DMS114 treated with DMSO at 0.1 percent for 48 hours (cell line): ENCODE results near the gene CSH1.
"Not testable (repeated sequence)": the region's sequence is repeated elsewhere in the genome, so short reads cannot be mapped to it uniquely, and the experiment has no call there.

Experiments
- DNase-seq: peaks from one replicate; lab custom pipeline; 2025; ENCODE audit not compliant: unreplicated experiment; lab: John Stamatoyannopoulos, UW

CSH1 gene

GRCh38 chr17:63869491-63870291 is 26.7 kb downstream of the CSH1 start:
- not testable (repeated sequence) for DNase-seq

GRCh38 chr17:63866625-63867024 is 29.7 kb downstream of the CSH1 start:
- not testable (repeated sequence) for DNase-seq

- DNase-seq = no peak
Measured at GRCh38 chr17:63859257-63859656, 37.1 kb downstream of the CSH1 start.

GRCh38 chr17:63856425-63856824 is 39.9 kb downstream of the CSH1 start:
- DNase-seq = not testable (repeated sequence)

- DNase-seq = no peak
Measured at GRCh38 chr17:63855185-63855584, 41.2 kb downstream of the CSH1 start.

- DNase-seq = no peak
Measured at GRCh38 chr17:63854709-63855108, 41.7 kb downstream of the CSH1 start.

GRCh38 chr17:63853260-63853659 is 43.1 kb downstream of the CSH1 start:
- no peak for DNase-seq

- DNase-seq = no peak
Measured at GRCh38 chr17:63850401-63850800, 46.0 kb downstream of the CSH1 start.

GRCh38 chr17:63848834-63849689 is 47.3 kb downstream of the CSH1 start:
- peak; percentile 87 for DNase-seq

- DNase-seq = no peak
Measured at GRCh38 chr17:63847525-63848249, 48.7 kb downstream of the CSH1 start.

- DNase-seq = no peak
Measured at GRCh38 chr17:63845509-63845908, 50.9 kb downstream of the CSH1 start.
